H1 (cell line): Measurements from ENCODE around the gene PRR4. TPM values are rescaled to one million over a fixed set of nuclear protein-coding genes. Genes with fewer than 3 reads are reported as not detected.

Experiments
- CTCF ChIA-PET: fragments of 300-600 bp; sonication (Branson Sonifier 250); formaldehyde crosslinking; loops from one replicate; lab custom pipeline; 2021; ENCODE audit not compliant: partially characterized antibody; lab: Charles Lee
- POLR2A ChIA-PET: fragments of 300-600 bp; sonication (Branson Sonifier 250); formaldehyde crosslinking; loops from one replicate; lab custom pipeline; 2021; ENCODE audit warnings: inconsistent platforms; ENCODE audit not compliant: partially characterized antibody; lab: Charles Lee
- DNase-seq, 2 experiments: peaks; one replicate each; pipeline versions ENCODE4 v3.0.0 to v3.0.0-alpha.2; 2010 to 2022; ENCODE audit warnings: low spot score in 2 of 2, low read depth in 1 of 2, mixed read lengths in 1 of 2
- FAIRE-seq: peaks from 2 replicates; lab custom pipeline; 2011; peaks lifted over from hg19 to GRCh38; lab: Jason Lieb, UNC
- H2AFZ ChIP-seq: 2 replicates; pipeline ENCODE4 v1.8.1; 2012; ENCODE audit warnings: low read length, inconsistent platforms
- H2AK5ac ChIP-seq: 2 replicates; pipeline ENCODE4 v1.6.1; 2013; ENCODE audit warnings: low read depth, low read length
- H2BK120ac ChIP-seq: replicated peaks from 2 replicates; pipeline ENCODE3; 2013; ENCODE audit warnings: low read depth, low read length, inconsistent platforms
- H2BK12ac ChIP-seq: 2 replicates; pipeline ENCODE4 v1.6.1; 2013; ENCODE audit warnings: low read depth, low read length
- H2BK15ac ChIP-seq: 2 replicates; pipeline ENCODE4 v1.6.1; 2013; ENCODE audit warnings: low read length
- H2BK20ac ChIP-seq: 2 replicates; pipeline ENCODE4 v1.6.1; 2013; ENCODE audit warnings: low read length
- H2BK5ac ChIP-seq: 2 replicates; pipeline ENCODE4 v1.6.1; 2013; ENCODE audit warnings: low read depth, low read length
- H3K14ac ChIP-seq: 2 replicates; pipeline ENCODE4 v1.6.1; 2013; ENCODE audit warnings: inconsistent platforms; ENCODE audit not compliant: insufficient read length
- H3K18ac ChIP-seq: 2 replicates; pipeline ENCODE4 v1.6.1; 2013; ENCODE audit warnings: low read length; ENCODE audit errors: extremely low read depth
- H3K23ac ChIP-seq: 2 replicates; pipeline ENCODE4 v1.6.1; 2013; ENCODE audit warnings: inconsistent platforms; ENCODE audit not compliant: insufficient read length
- H3K23me2 ChIP-seq: 2 replicates; pipeline ENCODE4 v1.6.1; 2013; ENCODE audit warnings: low read depth, low read length
- H3K27ac ChIP-seq: 2 replicates; pipeline ENCODE4 v1.6.1; 2011; ENCODE audit warnings: low read depth, low read length, inconsistent platforms
- H3K27me3 ChIP-seq, 4 experiments: replicated peaks in 1 of 4; 1 replicate in 1 of 4; 2 replicates in 3 of 4; pipeline versions ENCODE4 v1.6.1 to v1.8.1; 2011 to 2013; ENCODE audit warnings: low read length in 3 of 4, mild to moderate bottlenecking in 3 of 4, inconsistent platforms in 2 of 4, mixed read lengths in 2 of 4, moderate library complexity in 1 of 4; ENCODE audit not compliant: control insufficient read depth in 3 of 4, insufficient read depth in 3 of 4; ENCODE audit errors: extremely low read depth in 1 of 4
- H3K36me3 ChIP-seq, 4 experiments: 2 replicates each; pipeline versions ENCODE4 v1.6.1 to v1.8.1; 2011 to 2013; ENCODE audit warnings: mild to moderate bottlenecking in 4 of 4, low read length in 3 of 4, moderate library complexity in 2 of 4, control low read depth in 1 of 4, inconsistent platforms in 1 of 4; ENCODE audit not compliant: insufficient read depth in 4 of 4, control insufficient read depth in 2 of 4
- H3K4ac ChIP-seq: replicated peaks from 2 replicates; pipeline ENCODE3; 2013; ENCODE audit warnings: low read length, low read depth, mixed read lengths, inconsistent platforms; ENCODE audit not compliant: insufficient read length
- H3K4me1 ChIP-seq, 4 experiments: replicated peaks in 1 of 4; 1 replicate in 1 of 4; 2 replicates in 3 of 4; pipeline versions ENCODE4 v1.6.1 to v1.8.1; 2011 to 2013; ENCODE audit warnings: low read length in 3 of 4, inconsistent platforms in 2 of 4, mixed read lengths in 1 of 4; ENCODE audit not compliant: insufficient read depth in 4 of 4, control insufficient read depth in 3 of 4
- H3K4me2 ChIP-seq, 2 experiments: 2 replicates each; pipeline versions ENCODE4 v1.6.1 to v1.8.1; 2011 to 2013; ENCODE audit warnings: low read depth in 2 of 2, low read length in 2 of 2, control low read depth in 1 of 2, inconsistent platforms in 1 of 2, mild to moderate bottlenecking in 1 of 2; ENCODE audit not compliant: insufficient read depth in 1 of 2
- H3K4me3 ChIP-seq, 4 experiments: fragments of 200-600, 300-600 bp in 1 of 4; sonication (generic), shearing (Covaris generic), sonication (Bioruptor Twin) in 1 of 4; 2 replicates each; pipeline versions ENCODE4 v1.5.1 to v1.8.1; 2011 to 2016; ENCODE audit warnings: low read length in 4 of 4, low read depth in 3 of 4, control low read depth in 2 of 4, inconsistent platforms in 2 of 4, mild to moderate bottlenecking in 2 of 4, mixed read lengths in 1 of 4, moderate library complexity in 1 of 4; ENCODE audit not compliant: insufficient read depth in 2 of 4; ENCODE audit errors: extremely low read depth in 1 of 4
- H3K56ac ChIP-seq: replicated peaks from 2 replicates; pipeline ENCODE3; 2013; ENCODE audit warnings: low read depth, mild to moderate bottlenecking, mixed read lengths, low read length, inconsistent platforms; ENCODE audit not compliant: insufficient read length
- H3K79me1 ChIP-seq: 2 replicates; pipeline ENCODE4 v1.6.1; 2013; ENCODE audit warnings: low read depth, low read length, control low read depth
- H3K79me2 ChIP-seq, 2 experiments: 2 replicates each; pipeline versions ENCODE4 v1.6.1 to v1.8.1; 2012 to 2013; ENCODE audit warnings: low read length in 2 of 2, mild to moderate bottlenecking in 2 of 2, inconsistent platforms in 1 of 2; ENCODE audit not compliant: insufficient read depth in 2 of 2, control insufficient read depth in 1 of 2
- H3K9ac ChIP-seq, 4 experiments: replicated peaks in 1 of 4; 1 replicate in 1 of 4; 2 replicates in 3 of 4; pipeline versions ENCODE4 v1.6.1 to v1.8.1; 2011 to 2013; ENCODE audit warnings: low read depth in 3 of 4, low read length in 3 of 4, control low read depth in 2 of 4, mild to moderate bottlenecking in 2 of 4, moderate library complexity in 2 of 4, inconsistent platforms in 1 of 4; ENCODE audit errors: extremely low read depth in 1 of 4
- H3K9me3 ChIP-seq, 2 experiments: 2 replicates each; pipeline versions ENCODE4 v1.6.1 to v1.8.1; 2012 to 2013; ENCODE audit warnings: mild to moderate bottlenecking in 2 of 2, moderate library complexity in 2 of 2, control low read depth in 1 of 2, inconsistent platforms in 1 of 2, low read depth in 1 of 2, low read length in 1 of 2, mixed read lengths in 1 of 2; ENCODE audit not compliant: insufficient read depth in 2 of 2
- H4K20me1 ChIP-seq, 2 experiments: replicated peaks in 1 of 2; 2 replicates each; pipeline versions ENCODE3 to v1.8.1; 2011 to 2013; ENCODE audit warnings: inconsistent platforms in 2 of 2, low read length in 2 of 2, mild to moderate bottlenecking in 1 of 2; ENCODE audit not compliant: insufficient read depth in 2 of 2, control insufficient read depth in 1 of 2
- H4K5ac ChIP-seq: 2 replicates; pipeline ENCODE4 v1.6.1; 2013; ENCODE audit warnings: low read length, low read depth, mixed read lengths, inconsistent platforms; ENCODE audit not compliant: insufficient read length
- H4K8ac ChIP-seq: 2 replicates; pipeline ENCODE4 v1.8.0; 2013; ENCODE audit warnings: mild to moderate bottlenecking, moderate library complexity, low read length, inconsistent platforms; ENCODE audit not compliant: insufficient read depth; ENCODE audit errors: extremely low read depth
- H4K91ac ChIP-seq: replicated peaks from 2 replicates; pipeline ENCODE3; 2013; ENCODE audit warnings: low read length, mixed read lengths, inconsistent platforms; ENCODE audit not compliant: insufficient read length
- CHD1 ChIP-seq: IDR thresholded peaks from 2 replicates; pipeline ENCODE4 v1.6.1; 2012; ENCODE audit warnings: low read depth, low read length, improper control_type of control experiment
- CHD2 ChIP-seq: IDR thresholded peaks from 2 replicates; pipeline ENCODE4 v1.6.1; 2012; ENCODE audit warnings: low read length, improper control_type of control experiment
- CTBP2 ChIP-seq: IDR thresholded peaks from 2 replicates; pipeline ENCODE4 v1.7.0; 2011; ENCODE audit warnings: borderline replicate concordance, mild to moderate bottlenecking, moderate library complexity, mixed read lengths, low read length; ENCODE audit not compliant: insufficient read depth, insufficient read length
- EGR1 ChIP-seq: IDR thresholded peaks from 2 replicates; pipeline ENCODE4 v1.6.1; 2011; ENCODE audit warnings: low read depth, low read length, borderline replicate concordance
- EZH2 ChIP-seq: fragments of 200-600 bp; sonication (generic); IDR thresholded peaks from 2 replicates; pipeline ENCODE4 v1.7.1; 2012; ENCODE audit warnings: low read depth, mild to moderate bottlenecking, moderate library complexity, low read length, inconsistent platforms; ENCODE audit not compliant: severe bottlenecking
- PHF8 ChIP-seq: fragments of 200-600 bp; sonication (generic); conservative IDR thresholded peaks from 2 replicates; pipeline ENCODE4 v1.7.1; 2012; ENCODE audit warnings: low read depth, mild to moderate bottlenecking, inconsistent platforms, low read length, moderate library complexity
- POLR2A ChIP-seq, 2 experiments: IDR thresholded peaks; 1 replicate in 1 of 2; 2 replicates in 1 of 2; pipeline ENCODE4 v1.6.1; 2011; ENCODE audit warnings: low read depth in 2 of 2, low read length in 2 of 2, mild to moderate bottlenecking in 2 of 2; ENCODE audit errors: control extremely low read depth in 1 of 2
- SIN3A ChIP-seq, 2 experiments: IDR thresholded peaks in 1 of 2; conservative IDR thresholded peaks in 1 of 2; 2 replicates each; pipeline ENCODE4 v1.6.1; 2011 to 2012; ENCODE audit warnings: low read length in 2 of 2, improper control_type of control experiment in 1 of 2, low read depth in 1 of 2, mild to moderate bottlenecking in 1 of 2
- SP1 ChIP-seq: IDR thresholded peaks from 2 replicates; pipeline ENCODE4 v1.6.1; 2011; ENCODE audit warnings: low read depth, low read length
- SUZ12 ChIP-seq: fragments of 200-600 bp; sonication (generic); IDR thresholded peaks from 2 replicates; pipeline ENCODE4 v1.6.1; 2012; ENCODE audit warnings: mild to moderate bottlenecking, inconsistent platforms, low read length, moderate library complexity, mixed read lengths
- TAF1 ChIP-seq: IDR thresholded peaks from 2 replicates; pipeline ENCODE4 v1.6.1; 2011; ENCODE audit warnings: mild to moderate bottlenecking, low read depth, low read length
- TAF7 ChIP-seq: optimal IDR thresholded peaks from 2 replicates; pipeline ENCODE3; 2011; ENCODE audit warnings: low read depth, mild to moderate bottlenecking, inconsistent platforms, low read length, moderate library complexity, borderline replicate concordance
- TEAD4 ChIP-seq: IDR thresholded peaks from 2 replicates; pipeline ENCODE4 v1.6.1; 2012; ENCODE audit warnings: low read depth, low read length, inconsistent platforms, mixed read lengths
- ZNF274 ChIP-seq: IDR thresholded peaks from 2 replicates; pipeline ENCODE4 v1.7.0; 2012; ENCODE audit warnings: low read length, borderline replicate concordance; ENCODE audit errors: extremely low read depth
- polyA plus RNA-seq, 7 experiments: library from polyadenylated mRNA; depleted of rRNA in 3 of 7; stranded (reverse) in 5 of 7; unstranded in 2 of 7; fragments of >200 nt in 5 of 7; fragments of 200-250 nt in 2 of 7; gene quantifications; 1 replicate in 5 of 7; 2 replicates in 1 of 7; 4 replicates in 1 of 7; pipeline versions ENCODE4 v1.2.1 to v1.2.3, GENCODE V29; 2011 to 2013; ENCODE audit warnings: missing spikeins in 2 of 7, mixed read lengths in 2 of 7
- total RNA-seq: library from RNA; stranded (reverse); fragmentation: NEBNext Ultra II Directional; extraction: Animal tissue kit (Norgen Biotek cat#: 25700); gene quantifications from 2 replicates; pipeline ENCODE4 v1.2.1, GENCODE V29; 2021

Gene PRR4
- total and polyA plus RNA-seq, 2 of the 8 experiments (the other 6 are each of a cell fraction or from before 2014, with no cell fraction given) = 11.2 TPM; not detected in 1

GRCh38 chr12:10889226-10889625, 40.0 kb upstream of the PRR4 start:
- Histone ChIP-seq H2AK5ac (no peak overlapping the region), H4K20me1 (no peaks in the 10 kb centered on the region), H3K23me2 (no peaks in the 10 kb centered on the region; the same call in none of the 2 replicates), H3K79me2 (no peaks in the 10 kb centered on the region), H3K4me1 (peaks cover 0 to 5% (median 0%) of the 10 kb centered on the region in 4 experiments; a peak in 1 of 7 replicates), H2BK12ac (no peak overlapping the region), H2BK120ac (no peak overlapping the region), H3K27me3 (peaks cover 0 to 1% (median 0%) of the 10 kb centered on the region in 4 experiments; a peak in 1 of 7 replicates), H3K23ac (no peak overlapping the region), H2BK5ac (no peak overlapping the region), H3K79me1 (no peaks in the 10 kb centered on the region), H3K4me3 (no peak overlapping the region), H3K56ac (no peak overlapping the region), H4K91ac (no peak overlapping the region), H3K27ac (no peak overlapping the region), H3K9me3 (no peaks in the 10 kb centered on the region), H2BK20ac (no peak overlapping the region), H3K14ac (no peak overlapping the region), H4K5ac (no peak overlapping the region), H3K4me2 (no peak overlapping the region), H2AFZ (no peak overlapping the region), H2BK15ac (no peak overlapping the region), H3K18ac (no peak overlapping the region), H3K36me3 (no peaks in the 10 kb centered on the region), H4K8ac (no peak overlapping the region), H3K4ac (no peak overlapping the region), H3K9ac (no peak overlapping the region)
- no peak for DNase-seq
- CTCF ChIA-PET = interaction anchor here (0.6 to 1.3 kb wide), 2 partner anchors 287 to 1063 kb away, joined by 3 to 4 read pairs; no protein-coding TSS in a partner anchor
- POLR2A ChIA-PET = no interaction called here
- no peak for FAIRE-seq
- TF ChIP-seq SIN3A (conservative IDR thresholded peaks at IDR 0.05 in 1 of 2, IDR thresholded peaks at IDR 0.05 in 1 of 2; ENCODE audit: low read depth in 1 of 2, low read length in 2 of 2) (no peak), TEAD4 (no peak), TAF1 (no peak), PHF8 (no peak), EZH2 (no peak), SUZ12 (no peak), SP1 (no peak), TAF7 (no peak), CHD2 (no peak), EGR1 (no peak), ZNF274 (no peak), CTBP2 (no peak), CHD1 (no peak), POLR2A (IDR thresholded peaks at IDR 0.05; ENCODE audit: control extremely low read depth in 1 of 2, low read depth in 2 of 2, low read length in 2 of 2) (no peak)
